ENCODE data around the gene FASLG.

Gene FASLG

DNA sequence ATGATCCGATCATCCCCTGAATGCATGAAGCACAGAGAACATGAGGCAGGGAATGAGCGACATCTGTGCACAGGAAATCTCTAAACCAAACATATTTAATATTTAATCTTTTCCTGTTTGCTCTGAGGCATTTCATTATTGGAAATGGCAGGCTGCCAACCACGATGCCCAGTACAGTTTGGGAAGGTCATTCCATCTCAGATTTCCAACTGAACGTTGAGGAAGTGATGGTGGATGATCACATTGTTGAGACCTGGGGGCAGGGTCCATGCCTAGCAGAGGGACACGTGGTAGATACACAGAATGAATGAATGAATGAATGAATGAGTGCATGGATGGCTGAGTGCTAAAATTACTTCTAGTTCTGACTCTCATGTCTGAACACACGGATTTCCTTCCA, 15.9 kb upstream of the FASLG start:
- no peak for DNase-seq (ENCODE audit: low read depth in 1 of 2, low spot score in 1 of 2)

DNA sequence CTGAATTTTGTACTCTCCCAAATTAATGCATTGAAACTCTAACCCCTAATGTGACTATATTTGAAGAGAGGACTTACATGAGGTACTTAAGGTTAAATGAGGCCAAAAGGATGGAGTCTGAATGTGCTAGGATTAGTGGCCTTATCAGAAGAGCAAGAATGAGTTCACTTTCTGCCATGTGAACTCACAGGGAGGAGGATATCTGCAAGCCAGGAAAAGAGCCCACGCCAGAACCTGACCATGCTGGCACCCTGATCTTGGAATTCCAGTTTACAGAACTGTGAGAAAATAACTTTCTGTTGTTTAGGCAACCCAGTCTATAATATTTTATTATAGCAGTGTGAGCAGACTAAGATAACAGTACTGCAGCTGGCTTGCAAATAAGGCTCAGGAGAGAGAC, 12.2 kb upstream of the FASLG start:
- no peak for DNase-seq (ENCODE audit: low read depth in 1 of 2, low spot score in 1 of 2)

DNA sequence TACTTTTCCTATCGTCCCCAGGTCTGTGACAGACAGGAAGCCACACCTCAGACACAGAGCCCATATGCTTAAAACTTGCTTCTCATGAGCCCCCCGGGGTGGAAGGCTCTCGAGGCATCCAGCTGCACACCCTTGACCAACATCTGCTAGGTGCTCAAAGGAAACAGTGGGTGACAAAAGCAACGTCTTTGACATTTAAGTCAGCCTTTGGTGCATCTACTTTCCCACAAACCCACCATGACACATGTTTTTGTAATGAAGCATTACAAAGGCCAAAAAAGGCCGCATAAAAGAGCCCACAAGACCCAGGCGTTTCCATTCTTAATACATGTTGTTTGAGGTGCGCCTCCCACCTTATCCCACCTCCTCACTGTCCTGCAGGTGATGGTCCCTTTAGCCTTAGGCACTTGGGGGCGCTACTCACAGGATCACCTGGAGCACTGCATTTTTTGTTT, 11.8 kb upstream of the FASLG start:
- DNase-seq (ENCODE audit: low read depth in 1 of 2, low spot score in 1 of 2), result no peak

DNA sequence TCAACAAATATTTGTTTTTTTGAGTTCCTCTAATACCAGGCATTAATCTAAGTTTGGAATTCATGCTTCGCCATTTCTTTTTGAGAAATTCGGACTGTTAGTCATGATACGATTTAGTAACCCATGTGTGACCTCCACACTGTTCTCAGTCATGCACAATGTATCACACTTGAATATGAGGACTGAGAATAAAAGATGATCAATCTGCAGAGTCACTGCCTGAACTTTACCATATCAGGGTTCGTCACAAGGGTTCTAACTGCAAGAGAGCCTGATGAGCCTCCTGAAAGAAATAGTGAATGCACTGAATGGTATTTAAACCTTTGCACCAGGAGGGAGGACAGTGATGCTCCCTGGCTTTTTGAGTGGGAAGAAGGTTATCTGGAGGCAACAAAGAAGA, 10.9 kb upstream of the FASLG start:
- DNase-seq (ENCODE audit: low read depth in 1 of 2, low spot score in 1 of 2), result no peak

DNA sequence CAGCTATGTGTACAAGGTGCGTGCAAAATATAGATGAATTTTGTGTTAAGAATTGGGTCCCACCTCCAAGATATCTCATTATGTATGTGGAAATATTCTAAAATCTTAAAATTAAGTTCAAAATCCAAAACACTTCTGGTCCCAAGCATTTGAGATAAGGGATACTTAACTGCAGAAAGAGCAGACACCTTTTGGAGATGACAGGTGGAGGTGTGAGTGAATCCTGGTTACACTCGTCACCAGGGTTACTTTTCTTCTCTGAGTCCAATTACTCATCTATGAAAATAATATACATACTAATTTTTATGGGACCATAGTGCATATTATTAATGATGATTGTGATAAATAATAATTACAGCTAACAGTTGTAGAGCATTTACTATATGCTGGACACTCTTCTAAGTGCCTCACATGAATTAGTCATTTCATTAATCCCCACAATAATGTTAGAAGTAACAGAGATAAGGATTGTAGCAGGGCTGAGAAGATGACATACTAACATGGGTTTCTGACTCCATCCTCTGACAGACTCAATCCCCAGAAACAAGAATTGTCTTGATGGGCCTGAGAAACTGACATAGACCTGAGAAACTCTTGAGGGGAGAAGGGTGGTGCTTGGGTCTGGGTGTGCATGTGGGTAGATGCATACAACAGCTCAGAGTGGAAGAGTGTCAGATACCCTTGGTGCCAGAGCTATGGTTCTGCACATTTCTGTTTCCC, 8.3 kb upstream of the FASLG start:
- no peak for DNase-seq (ENCODE audit: low read depth in 1 of 2, low spot score in 1 of 2)

DNA sequence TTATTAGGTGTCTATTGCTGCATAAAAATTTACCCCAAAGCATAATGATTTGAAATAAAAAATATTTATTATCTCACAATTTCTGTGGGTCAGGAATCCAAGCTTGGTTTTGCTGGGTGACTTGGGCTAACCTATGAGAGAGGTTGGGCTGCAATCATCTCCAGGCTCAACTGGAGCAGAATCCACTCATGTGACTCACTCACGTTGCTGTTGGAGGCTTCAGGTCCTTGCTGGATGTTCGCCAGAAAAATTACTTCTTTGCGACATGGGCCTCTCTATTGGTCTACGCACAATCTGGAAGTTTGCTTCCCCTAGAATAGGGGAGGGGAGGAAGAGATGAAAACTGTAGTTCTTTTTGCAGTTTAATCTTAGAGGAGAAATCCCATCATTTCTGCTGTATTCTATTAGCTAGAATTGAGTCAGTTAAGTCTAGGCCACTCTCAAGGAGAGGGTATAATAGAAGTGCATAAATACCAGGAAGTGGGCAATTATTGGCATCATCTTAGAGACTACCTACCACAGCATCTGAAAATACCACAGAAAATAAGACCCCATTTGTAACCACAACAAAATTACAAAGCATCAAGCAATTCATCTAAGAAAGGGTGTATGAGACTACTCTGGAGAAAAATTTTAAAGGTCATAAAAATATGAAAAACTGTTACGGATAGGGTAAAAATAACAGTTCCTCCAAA, 5.7 kb upstream of the FASLG start:
- no peak for DNase-seq (ENCODE audit: low read depth in 1 of 2, low spot score in 1 of 2)

DNA sequence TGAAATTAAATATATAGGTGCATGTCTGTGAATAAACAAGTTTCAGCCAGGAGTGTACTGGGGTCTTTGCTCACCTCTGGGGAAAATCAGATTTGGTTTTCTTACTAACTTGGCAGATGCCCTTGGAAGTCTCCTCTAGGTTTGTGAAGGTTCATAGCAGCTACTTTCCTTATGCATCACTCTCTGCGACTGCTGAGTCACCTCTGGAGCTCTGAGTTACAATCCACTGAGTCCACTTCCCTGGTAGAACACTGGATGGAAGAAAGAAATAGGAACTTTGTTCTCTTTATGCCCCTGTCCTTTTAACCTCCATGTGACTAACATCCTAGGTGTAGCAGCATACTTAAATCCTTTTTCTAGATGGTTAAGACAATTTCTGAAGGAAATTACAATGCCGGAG, 4.4 kb upstream of the FASLG start:
- DNase-seq (ENCODE audit: low read depth in 1 of 2, low spot score in 1 of 2), result no peak

DNA sequence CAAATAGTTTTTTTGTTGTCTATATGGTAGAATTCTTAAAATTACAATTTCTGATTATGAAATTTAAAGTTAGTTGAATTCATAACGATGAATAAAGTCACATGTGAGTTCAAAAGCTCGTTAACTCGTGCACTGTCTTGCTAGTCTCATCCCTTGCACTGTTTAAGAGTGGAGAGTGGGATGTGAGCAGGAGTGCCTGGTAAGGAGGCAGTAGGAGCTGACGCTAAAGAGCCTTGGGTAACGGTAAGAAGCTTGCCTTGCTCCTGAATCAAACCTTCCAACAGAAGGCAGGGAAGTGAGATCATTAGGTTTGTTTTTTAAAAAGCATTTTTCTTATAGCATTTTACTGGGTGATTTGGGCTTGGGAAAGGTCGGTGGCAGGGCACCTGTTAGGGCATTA, 2.3 kb upstream of the FASLG start:
- DNase-seq (ENCODE audit: low read depth in 1 of 2, low spot score in 1 of 2), result no peak

DNA sequence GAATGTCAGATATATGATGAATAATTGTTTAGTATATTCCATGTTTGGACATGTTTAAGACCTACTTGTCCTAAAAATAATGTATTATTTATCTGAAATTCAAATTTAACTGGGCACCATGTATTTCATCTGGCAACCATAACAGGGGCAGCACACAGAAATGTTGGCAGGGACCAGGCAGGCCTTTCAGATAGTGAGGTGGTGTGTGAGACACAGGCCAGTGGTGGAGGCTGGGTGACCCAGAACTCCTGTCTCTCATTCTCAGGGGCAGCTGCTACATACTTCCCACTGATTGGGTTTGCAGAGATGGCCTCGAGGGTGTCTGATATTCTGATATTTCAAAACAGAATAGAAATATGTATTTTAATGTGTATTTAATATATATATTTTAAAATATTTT, 1.3 kb upstream of the FASLG start:
- DNase-seq (ENCODE audit: low read depth in 1 of 2, low spot score in 1 of 2), result no peak

DNA sequence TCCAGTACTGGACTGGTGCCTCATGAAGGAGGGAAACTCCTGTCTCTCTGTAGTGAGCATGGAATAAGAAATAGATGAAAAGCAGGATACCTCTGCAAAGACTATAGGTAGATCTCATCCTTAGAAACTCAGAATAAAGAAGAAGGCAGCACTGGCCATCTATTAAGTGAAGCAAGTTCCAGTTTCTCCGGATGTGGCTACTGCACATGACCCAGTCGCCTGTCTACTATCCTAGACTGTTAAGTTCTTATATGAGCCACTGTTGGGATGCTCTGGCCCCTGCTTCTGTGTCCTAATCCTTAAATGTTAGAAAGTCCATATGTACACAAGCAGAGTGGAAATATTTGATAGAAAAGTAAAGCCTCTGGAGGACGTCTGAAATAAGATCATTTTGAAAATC, 2.2 kb downstream of the FASLG start:
- no peak for DNase-seq (ENCODE audit: low read depth in 1 of 2, low spot score in 1 of 2)

DNA sequence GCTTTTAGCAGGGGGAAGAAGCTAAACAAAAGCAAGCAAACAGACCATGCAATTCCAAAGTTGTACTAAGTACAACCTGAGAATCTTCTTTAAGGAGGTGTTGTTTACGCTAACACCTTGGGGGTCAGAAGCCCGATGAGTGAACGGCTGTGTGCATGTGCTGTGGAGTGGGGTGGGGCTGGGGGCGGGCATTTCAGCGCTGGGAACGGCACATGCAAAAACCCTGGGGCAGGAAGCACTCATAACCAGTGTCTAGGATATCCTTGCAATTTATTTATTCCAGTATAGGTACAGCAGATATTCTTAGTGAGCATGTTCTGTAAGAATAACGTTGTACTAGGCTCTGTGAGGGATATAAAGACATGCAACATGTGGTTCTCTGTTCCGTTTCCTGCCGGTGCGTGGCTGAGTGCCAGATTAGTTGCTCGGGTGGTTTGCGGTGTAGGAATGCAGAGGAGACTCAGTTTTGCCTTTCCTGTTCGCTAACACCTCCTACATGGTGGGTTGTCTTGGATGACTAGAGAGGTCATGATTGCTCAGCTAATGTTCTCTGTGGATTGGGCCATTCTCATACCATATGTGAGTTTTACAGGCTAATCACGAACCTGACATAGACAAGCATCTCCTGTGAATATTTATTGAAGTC, 3.7 kb downstream of the FASLG start:
- DNase-seq (ENCODE audit: low read depth in 1 of 2, low spot score in 1 of 2), result peak; percentile 68 to 79

DNA sequence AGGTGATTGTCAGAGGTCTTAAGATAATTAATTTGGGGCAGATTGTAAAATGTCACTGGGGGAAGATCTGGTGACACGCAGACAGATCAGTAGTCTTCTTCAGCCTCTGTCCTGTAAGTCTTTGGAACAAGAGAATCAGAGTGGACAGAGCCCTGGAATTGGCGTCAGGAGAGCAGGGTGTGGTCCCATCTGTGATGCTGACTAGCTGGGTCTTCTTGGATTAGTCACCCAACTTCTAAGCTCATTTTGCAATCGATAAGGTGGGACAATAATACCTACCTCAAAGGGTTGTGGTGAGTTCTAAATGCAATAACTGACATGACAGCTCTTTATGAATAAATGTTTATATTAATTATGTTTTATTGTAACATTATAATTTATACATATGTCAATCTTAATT, 4.8 kb downstream of the FASLG start:
- no peak for DNase-seq (ENCODE audit: low read depth in 1 of 2, low spot score in 1 of 2)

DNA sequence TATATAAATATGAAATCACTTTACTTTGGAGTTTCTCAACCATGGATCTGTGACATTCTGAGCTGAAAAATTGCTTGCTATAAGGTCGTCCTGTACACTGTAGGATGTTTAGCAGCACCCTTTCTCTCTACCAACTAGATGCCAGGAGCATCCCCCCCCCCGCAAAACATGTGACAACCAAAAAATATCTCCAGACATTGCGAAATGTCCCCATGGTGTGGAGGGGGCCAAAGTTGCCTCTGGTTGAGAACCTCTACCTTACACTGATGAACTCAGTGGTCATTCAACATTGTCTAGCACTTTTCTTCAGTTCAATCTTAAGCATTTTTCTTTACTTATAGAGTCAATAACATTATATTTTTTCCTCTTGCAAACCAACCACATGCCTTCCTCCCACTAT, 9.2 kb downstream of the FASLG start:
- no peak for DNase-seq (ENCODE audit: low read depth in 1 of 2, low spot score in 1 of 2)

DNA sequence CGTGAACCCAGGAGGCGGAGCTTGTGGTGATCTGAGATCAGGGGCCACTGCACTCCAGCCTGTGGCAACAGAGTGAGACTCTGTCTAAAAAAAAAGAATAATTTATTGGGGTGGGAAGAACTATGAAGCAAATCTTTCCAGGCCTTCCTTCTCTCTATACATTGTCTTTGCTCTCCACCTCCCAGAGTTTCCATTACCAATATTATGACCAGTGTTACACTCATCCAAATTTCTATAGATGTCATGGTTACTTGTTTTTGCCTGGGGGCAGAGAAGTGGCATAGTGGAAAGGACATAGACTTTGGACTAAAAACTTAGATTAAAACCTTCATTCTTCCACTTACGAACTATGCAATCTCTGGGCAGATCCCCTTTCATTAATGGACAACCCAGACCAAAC, 10.1 kb downstream of the FASLG start:
- no peak for DNase-seq (ENCODE audit: low read depth in 1 of 2, low spot score in 1 of 2)

DNA sequence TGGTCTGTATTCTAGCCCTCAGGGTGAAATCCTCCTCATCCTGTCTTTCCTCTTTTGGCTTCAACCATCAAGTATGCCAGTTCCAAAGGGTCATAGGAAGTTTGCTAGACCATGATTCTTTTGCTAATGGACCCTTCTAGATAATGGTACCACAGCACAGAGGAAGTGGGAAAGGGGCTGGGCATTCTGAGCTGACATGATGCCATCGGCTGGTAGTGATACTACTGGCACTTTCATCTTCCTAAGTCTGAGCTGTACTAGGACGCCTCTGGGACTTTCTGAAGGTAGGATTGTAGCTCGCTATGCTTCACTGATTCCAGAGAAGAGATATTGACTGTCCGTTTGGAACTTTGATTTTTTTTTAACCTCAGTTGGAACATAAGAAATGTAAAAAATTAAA, 11.4 kb downstream of the FASLG start:
- DNase-seq (ENCODE audit: low read depth in 1 of 2, low spot score in 1 of 2), result no peak

DNA sequence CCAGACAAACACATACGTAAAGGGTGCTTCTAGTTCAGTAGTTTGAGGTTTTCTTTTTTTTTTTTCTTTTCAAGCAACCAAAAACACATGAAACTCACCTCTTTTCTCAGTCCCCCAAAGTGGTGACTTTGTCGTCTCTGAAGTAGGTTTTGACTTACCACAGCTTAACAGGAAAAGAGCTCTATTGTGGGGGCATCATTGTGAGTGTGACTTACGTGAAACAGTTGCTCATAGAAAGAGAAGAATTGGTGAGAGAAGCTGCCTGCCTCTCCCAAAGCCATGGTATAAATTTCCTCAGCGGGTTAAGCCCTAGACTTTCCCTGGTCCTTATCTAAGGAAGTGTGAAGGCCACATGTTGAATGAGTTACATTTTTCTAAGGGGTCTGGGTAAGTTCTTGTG, 11.9 kb downstream of the FASLG start:
- no peak for DNase-seq (ENCODE audit: low read depth in 1 of 2, low spot score in 1 of 2)

DNA sequence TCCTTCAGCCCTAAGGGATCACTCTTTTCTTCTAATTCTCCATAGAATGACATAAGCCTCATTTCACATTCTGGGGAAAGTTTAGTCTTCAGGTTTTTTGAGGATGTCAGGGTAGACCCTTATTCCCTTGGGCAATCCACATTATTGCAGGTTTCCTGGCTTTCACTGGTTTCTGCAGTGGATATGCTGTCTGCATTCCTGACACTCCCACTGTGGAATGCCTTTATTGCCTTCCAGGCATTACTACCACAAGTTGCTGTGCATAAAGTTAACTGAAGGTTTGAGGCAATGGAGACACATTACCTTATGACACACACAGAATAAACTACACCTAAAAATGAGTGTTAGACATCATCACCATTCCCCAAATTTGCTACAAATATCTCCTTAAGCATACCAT, 12.7 kb downstream of the FASLG start:
- no peak for DNase-seq (ENCODE audit: low read depth in 1 of 2, low spot score in 1 of 2)

DNA sequence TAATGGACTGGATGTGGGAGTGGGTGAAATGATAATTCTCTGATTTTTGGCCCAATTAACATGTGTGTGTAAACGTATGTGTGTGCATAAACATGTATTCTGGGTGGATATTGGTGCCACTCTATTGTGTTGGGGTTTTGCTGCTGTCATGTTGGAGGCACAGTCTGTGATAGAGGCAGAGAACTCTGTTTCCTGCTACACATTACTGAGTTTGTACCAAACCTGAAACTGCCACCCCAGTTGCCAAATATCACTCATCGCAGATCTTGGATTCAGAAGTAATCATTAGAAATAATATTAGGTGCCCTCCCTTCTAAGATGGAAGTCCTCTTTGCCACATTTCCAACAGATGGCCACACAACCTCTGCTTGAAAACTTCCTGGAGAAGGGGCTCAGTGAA, 13.8 kb downstream of the FASLG start:
- DNase-seq (ENCODE audit: low read depth in 1 of 2, low spot score in 1 of 2), result no peak

DNA sequence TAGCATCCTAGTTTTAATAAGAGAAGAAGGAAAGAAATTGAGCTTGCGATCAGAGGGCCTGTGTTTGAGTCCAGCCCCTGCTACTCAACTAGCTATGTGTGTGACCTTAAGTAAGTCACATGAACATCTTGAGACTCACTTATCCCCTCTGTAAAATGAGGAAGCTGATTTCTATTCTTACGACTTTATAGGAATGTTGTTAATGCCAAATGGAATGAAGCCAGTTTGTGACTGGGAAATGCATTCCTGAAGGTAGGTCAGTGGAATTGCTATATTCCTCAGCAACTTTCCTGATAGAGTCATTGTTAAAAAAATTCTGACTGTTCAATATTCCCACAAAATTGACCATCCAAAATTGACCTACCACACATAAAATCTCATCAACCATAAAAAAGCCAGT, 14.9 kb downstream of the FASLG start:
- no peak for DNase-seq (ENCODE audit: low read depth in 1 of 2, low spot score in 1 of 2)

DNA sequence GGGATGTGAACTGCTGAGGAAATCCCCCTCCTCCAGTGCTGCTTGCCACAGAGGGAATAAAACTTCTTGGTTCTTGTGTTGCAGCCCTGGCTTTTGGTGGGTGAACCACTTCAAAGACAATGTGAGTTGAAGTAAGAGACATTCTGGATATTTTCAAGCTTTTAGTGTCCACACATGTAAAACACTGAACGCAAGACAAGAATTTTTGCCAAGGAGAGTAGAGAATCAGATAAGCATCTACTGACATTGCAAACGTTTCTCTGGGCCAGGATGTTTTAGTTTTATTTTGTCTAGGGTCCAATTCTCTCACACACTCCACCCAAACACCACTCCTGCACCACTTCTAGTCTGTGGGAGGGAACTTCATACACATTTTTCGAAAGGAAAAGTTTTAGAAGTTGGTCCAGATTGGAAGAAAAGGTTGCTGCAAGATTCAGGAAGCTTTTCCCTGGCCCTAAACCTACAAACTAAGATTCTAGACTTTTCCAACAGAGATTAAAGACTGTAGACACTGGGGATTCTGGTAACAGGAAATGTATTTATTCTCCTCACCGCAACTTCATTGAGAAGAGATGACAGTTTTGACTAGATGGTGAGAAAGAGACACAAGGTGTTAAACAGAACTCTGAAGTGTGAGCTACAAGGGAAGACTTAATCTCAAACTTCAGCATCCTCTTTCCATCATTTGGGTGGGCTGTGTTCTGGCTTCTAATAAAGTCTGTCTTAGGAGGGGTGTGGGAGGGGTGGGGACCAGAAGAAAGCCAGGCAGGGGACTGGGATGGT, 16.1 kb downstream of the FASLG start:
- no peak for DNase-seq (ENCODE audit: low read depth in 1 of 2, low spot score in 1 of 2)

DNA sequence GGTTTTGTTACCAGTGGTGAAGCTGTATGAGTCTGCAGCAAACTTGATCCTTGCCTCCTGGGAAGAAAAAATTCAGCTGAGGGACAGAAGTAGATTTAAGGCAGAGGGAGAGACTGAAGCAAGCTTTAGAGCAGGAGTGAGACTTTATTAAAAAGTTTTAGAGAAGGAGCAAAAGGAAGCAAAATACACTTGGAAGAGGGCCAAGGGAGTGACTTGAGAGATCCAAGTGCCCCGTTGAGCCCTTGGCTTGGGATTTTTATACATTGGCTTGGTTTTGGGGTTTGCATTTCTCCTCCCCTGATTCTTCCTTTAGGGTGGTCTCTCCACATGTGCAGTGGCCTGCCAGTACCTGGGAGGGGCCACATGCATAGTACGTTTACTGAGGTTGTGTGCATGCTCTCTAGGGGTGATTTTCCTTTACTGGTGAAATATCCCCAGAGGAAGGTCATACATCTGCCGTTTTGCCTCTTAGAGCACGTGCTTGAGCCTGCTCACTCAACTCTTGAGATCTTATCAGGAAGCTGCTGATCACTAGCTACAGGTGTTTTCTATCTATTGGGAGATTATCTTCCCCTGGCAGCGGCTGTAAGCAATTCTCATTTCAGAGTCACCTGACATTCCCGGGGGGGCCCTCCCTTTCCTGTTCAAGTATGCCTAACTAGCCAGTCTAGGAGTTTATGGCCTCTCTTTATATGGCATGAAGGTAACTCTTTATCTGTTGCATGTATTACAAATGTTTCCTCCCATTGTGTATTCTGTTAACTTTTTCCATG, 20.3 kb downstream of the FASLG start:
- DNase-seq (ENCODE audit: low read depth in 1 of 2, low spot score in 1 of 2), result no peak

Measured in activated T-helper 1 cell treated with anti-CD3 and anti-CD28 coated beads, Interleukin-2, amount 50 U/mL, for 16 hours (primary cell).